Stimulated activated memory B cell treated with anti-CD40 and anti-IgM and Interleukin-4, amounts not matched to agents 10 μg/mL and 1 μg/mL and 100 μg/mL, for 72 hours (primary cell): ENCODE measurements around the gene LMO1.
A peak's percentile ranks its signal among the peaks of the same experiment; 100 is the strongest.

Experiments used
- ATAC-seq: fragments of 150-1000 bp; cut with Tn5 transposase; 2 replicates; pipeline ENCODE4 v1.10.0; 2021
- H3K27ac Mint-ChIP-seq: one replicate; pipeline ENCODE4 v1.8.0; 2022; ENCODE audit warnings: mild to moderate bottlenecking, mixed read lengths
- H3K27me3 Mint-ChIP-seq: one replicate; pipeline ENCODE4 v1.8.0; 2022; ENCODE audit warnings: mixed read lengths
- H3K36me3 Mint-ChIP-seq: one replicate; pipeline ENCODE4 v1.8.0; 2022; ENCODE audit warnings: mixed read lengths
- H3K4me1 Mint-ChIP-seq: one replicate; pipeline ENCODE4 v1.8.0; 2022; ENCODE audit warnings: mixed read lengths
- H3K4me3 Mint-ChIP-seq: one replicate; pipeline ENCODE4 v1.8.0; 2022; ENCODE audit warnings: mild to moderate bottlenecking, moderate library complexity, mixed read lengths
- H3K9me3 Mint-ChIP-seq: one replicate; pipeline ENCODE4 v1.8.0; 2022; ENCODE audit warnings: mixed read lengths

LMO1 gene

GRCh38 chr11:8263769-8264410 is at the start of gene LMO1:
Gene LMO1, minus strand, starts transcription at chr11:8263878. Its CDS starts 516 bp downstream, at chr11:8263362.
- Mint-ChIP-seq H3K4me3 (peak within 1 kb of the TSS; percentile 74), H3K27me3 (peaks cover 88% of the 10 kb centered on the region), H3K9me3 (no peaks in the 10 kb centered on the region), H3K4me1 (peaks cover 28% of the 10 kb centered on the region), H3K27ac (no peak within 1 kb of the TSS), H3K36me3 (no peaks in the 10 kb centered on the region)
- ATAC-seq: peak; percentile 77

- Mint-ChIP-seq H3K36me3 (no peaks in the 10 kb centered on the region), H3K4me1 (no peaks in the 10 kb centered on the region), H3K4me3 (no peak overlapping the region)
These were observed 49.3 kb upstream of the LMO1 start for GRCh38 chr11:8312986-8313385.

GRCh38 chr11:8311366-8311765 is 47.7 kb upstream of the LMO1 start:
- Mint-ChIP-seq H3K9me3 (no peaks in the 10 kb centered on the region), H3K4me1 (no peaks in the 10 kb centered on the region), H3K27me3 (no peaks in the 10 kb centered on the region), H3K4me3 (no peak overlapping the region), H3K27ac (no peak overlapping the region), H3K36me3 (no peaks in the 10 kb centered on the region)
- no peak for ATAC-seq

More at GRCh38 chr11:8312986-8313385, 49.3 kb upstream of the LMO1 start:
- H3K27ac Mint-ChIP-seq: no peak overlapping the region
- H3K27me3 Mint-ChIP-seq: no peaks in the 10 kb centered on the region
- ATAC-seq: no peak
- no peaks in the 10 kb centered on the region for H3K9me3 Mint-ChIP-seq

GRCh38 chr11:8310743-8311298 is 47.1 kb upstream of the LMO1 start:
- Mint-ChIP-seq H3K27me3 (no peaks in the 10 kb centered on the region), H3K9me3 (no peaks in the 10 kb centered on the region), H3K27ac (no peak overlapping the region), H3K4me1 (no peaks in the 10 kb centered on the region), H3K4me3 (no peak overlapping the region), H3K36me3 (no peaks in the 10 kb centered on the region)
- no peak for ATAC-seq

GRCh38 chr11:8309862-8310261 is 46.2 kb upstream of the LMO1 start:
- no peaks in the 10 kb centered on the region for H3K27me3 Mint-ChIP-seq
- H3K4me3 Mint-ChIP-seq: no peak overlapping the region
- H3K36me3 Mint-ChIP-seq: peaks cover under 1% of the 10 kb centered on the region
- H3K9me3 Mint-ChIP-seq: peaks cover 1% of the 10 kb centered on the region
- no peak for ATAC-seq
- H3K4me1 Mint-ChIP-seq: no peaks in the 10 kb centered on the region
- no peak overlapping the region for H3K27ac Mint-ChIP-seq

GRCh38 chr11:8309311-8309710 is 45.6 kb upstream of the LMO1 start:
- Mint-ChIP-seq H3K36me3 (peaks cover 6% of the 10 kb centered on the region), H3K9me3 (peaks cover 6% of the 10 kb centered on the region), H3K4me1 (no peaks in the 10 kb centered on the region), H3K4me3 (no peak overlapping the region), H3K27ac (no peak overlapping the region), H3K27me3 (no peaks in the 10 kb centered on the region)
- ATAC-seq: no peak

- no peaks in the 10 kb centered on the region for H3K4me1 Mint-ChIP-seq
- H3K9me3 Mint-ChIP-seq: peaks cover 12% of the 10 kb centered on the region
- H3K4me3 Mint-ChIP-seq: no peak overlapping the region
- H3K27me3 Mint-ChIP-seq: peaks cover 5% of the 10 kb centered on the region
- no peak for ATAC-seq
- peaks cover 10% of the 10 kb centered on the region for H3K36me3 Mint-ChIP-seq
- no peak overlapping the region for H3K27ac Mint-ChIP-seq
These were observed 43.9 kb upstream of the LMO1 start for GRCh38 chr11:8307601-8308000.

- no peak for ATAC-seq
- peaks cover 17% of the 10 kb centered on the region for H3K9me3 Mint-ChIP-seq
- no peak overlapping the region for H3K27ac Mint-ChIP-seq
- H3K4me1 Mint-ChIP-seq: no peaks in the 10 kb centered on the region
- H3K36me3 Mint-ChIP-seq: peaks cover 16% of the 10 kb centered on the region
- no peak overlapping the region for H3K4me3 Mint-ChIP-seq
- H3K27me3 Mint-ChIP-seq: peaks cover 34% of the 10 kb centered on the region
These were observed 37.9 kb upstream of the LMO1 start for GRCh38 chr11:8301622-8302021.

- Mint-ChIP-seq H3K36me3 (peaks cover 10% of the 10 kb centered on the region), H3K9me3 (peaks cover 11% of the 10 kb centered on the region), H3K27me3 (peaks cover 34% of the 10 kb centered on the region), H3K27ac (no peak overlapping the region), H3K4me1 (no peaks in the 10 kb centered on the region), H3K4me3 (no peak overlapping the region)
- ATAC-seq: no peak
These were observed 35.4 kb upstream of the LMO1 start for GRCh38 chr11:8298801-8299786.

- Mint-ChIP-seq H3K4me1 (no peaks in the 10 kb centered on the region), H3K36me3 (peaks cover 9% of the 10 kb centered on the region), H3K27me3 (peaks cover 32% of the 10 kb centered on the region), H3K4me3 (no peak overlapping the region), H3K27ac (no peak overlapping the region), H3K9me3 (peaks cover 7% of the 10 kb centered on the region)
- ATAC-seq: no peak
These were observed 34.2 kb upstream of the LMO1 start for GRCh38 chr11:8297781-8298440.

GRCh38 chr11:8296872-8297271 is 33.2 kb upstream of the LMO1 start:
- Mint-ChIP-seq H3K9me3 (no peaks in the 10 kb centered on the region), H3K27ac (no peak overlapping the region), H3K27me3 (peaks cover 23% of the 10 kb centered on the region), H3K4me3 (no peak overlapping the region), H3K36me3 (no peaks in the 10 kb centered on the region), H3K4me1 (no peaks in the 10 kb centered on the region)
- no peak for ATAC-seq

GRCh38 chr11:8296038-8296649 is 32.5 kb upstream of the LMO1 start:
- ATAC-seq: no peak
- Mint-ChIP-seq H3K27me3 (peaks cover 24% of the 10 kb centered on the region), H3K4me1 (no peaks in the 10 kb centered on the region), H3K27ac (no peak overlapping the region), H3K9me3 (no peaks in the 10 kb centered on the region), H3K36me3 (no peaks in the 10 kb centered on the region), H3K4me3 (no peak overlapping the region)

GRCh38 chr11:8294251-8294935 is 30.7 kb upstream of the LMO1 start:
- Mint-ChIP-seq H3K36me3 (no peaks in the 10 kb centered on the region), H3K4me1 (no peaks in the 10 kb centered on the region), H3K9me3 (no peaks in the 10 kb centered on the region), H3K4me3 (no peak overlapping the region), H3K27ac (no peak overlapping the region), H3K27me3 (peaks cover 23% of the 10 kb centered on the region)
- ATAC-seq: no peak

GRCh38 chr11:8293171-8293570 is 29.5 kb upstream of the LMO1 start:
- H3K36me3 Mint-ChIP-seq: no peaks in the 10 kb centered on the region
- H3K4me1 Mint-ChIP-seq: no peaks in the 10 kb centered on the region
- H3K9me3 Mint-ChIP-seq: no peaks in the 10 kb centered on the region
- no peak for ATAC-seq
- H3K27me3 Mint-ChIP-seq: peaks cover 14% of the 10 kb centered on the region
- H3K27ac Mint-ChIP-seq: no peak overlapping the region
- H3K4me3 Mint-ChIP-seq: no peak overlapping the region
